ENCODE measurements around the gene PDZRN3. TPM values are rescaled to one million over a fixed set of nuclear protein-coding genes. Genes with fewer than 3 reads are reported as not detected.

The PDZRN3 gene
- total RNA-seq, 1 experiment from 2014 or later, result 0.17 TPM

DNA sequence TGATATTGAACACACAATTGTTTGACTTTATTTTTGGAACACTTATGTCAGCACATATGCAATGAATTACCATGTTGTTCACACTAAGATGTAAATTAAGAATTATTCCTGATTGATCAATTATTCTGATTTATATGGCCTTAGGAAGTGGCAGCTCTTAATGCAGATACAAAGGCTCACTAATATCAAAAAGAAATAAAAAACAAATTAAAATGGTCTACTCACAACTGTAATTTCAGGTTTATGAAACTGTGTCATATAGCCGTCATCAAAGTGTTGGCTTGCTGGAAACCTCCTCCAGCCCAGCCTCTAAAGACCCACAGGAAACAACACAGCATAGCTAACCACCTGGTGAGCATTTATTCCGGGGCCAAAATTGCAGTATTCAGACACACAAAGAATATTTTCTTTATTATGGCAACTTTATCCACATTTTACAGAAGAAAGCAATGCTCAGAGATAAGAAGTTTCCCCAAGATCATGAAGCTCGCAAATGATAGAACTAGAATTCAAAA lies 33.4 kb downstream of the PDZRN3 start:
- H3K9ac ChIP-seq (ENCODE audit: low read length), result no peak overlapping the region
- BruUV-seq (replicated peaks), result no TSS peak
- CTCF ChIA-PET, result no interaction called here
- H2AFZ ChIP-seq (ENCODE audit: low read depth, low read length, poor library complexity, severe bottlenecking), result no peak overlapping the region
- TF ChIP-seq TCF7L2 (IDR thresholded peaks at IDR 0.05; ENCODE audit: borderline replicate concordance, extremely low read depth, insufficient read depth, insufficient read length) (no peak), SP1 (IDR thresholded peaks at IDR 0.05; ENCODE audit: low read depth) (no peak)
- H3K79me2 ChIP-seq (ENCODE audit: insufficient read depth, low read length), result no peaks in the 10 kb centered on the region
- ATAC-seq, result no peak
- H3K27me3 ChIP-seq (ENCODE audit: insufficient read depth, low read length), result no peaks in the 10 kb centered on the region
- POLR2A ChIA-PET, result no interaction called here
- no peak overlapping the region for H3K4me3 ChIP-seq (replicated peaks in 1 of 2; ENCODE audit: low read depth in 1 of 2, low read length in 2 of 2)
- H3K4me2 ChIP-seq (ENCODE audit: low read length), result no peak overlapping the region
- H4K20me1 ChIP-seq (ENCODE audit: insufficient read depth), result no peaks in the 10 kb centered on the region
- no peak for DNase-seq (ENCODE audit: low read depth, low spot score)
- no peaks in the 10 kb centered on the region for H3K9me2 ChIP-seq (ENCODE audit: insufficient read depth)
- RAD21 ChIA-PET (ENCODE audit: low non-redundant PET in 1 of 2, low total read pairs in 2 of 2, uncharacterized antibody in 2 of 2, unreplicated experiment in 2 of 2), result no interaction called here
- no peaks in the 10 kb centered on the region for H3K36me3 ChIP-seq (ENCODE audit: control insufficient read depth in 1 of 2, insufficient read depth in 2 of 2, low read length in 2 of 2)
- no peaks in the 10 kb centered on the region for H3K4me1 ChIP-seq (ENCODE audit: control insufficient read depth in 1 of 2, insufficient read depth in 2 of 2, low read length in 2 of 2)
- intact Hi-C loops (cut with micrococcal nuclease), result no loop called here
- H3K9me3 ChIP-seq (ENCODE audit: control insufficient read depth in 1 of 2, insufficient read depth in 1 of 2, low read depth in 1 of 2, low read length in 2 of 2), result no peaks in the 10 kb centered on the region
- H3K27ac ChIP-seq (ENCODE audit: low read depth, low read length), result no peak overlapping the region

DNA sequence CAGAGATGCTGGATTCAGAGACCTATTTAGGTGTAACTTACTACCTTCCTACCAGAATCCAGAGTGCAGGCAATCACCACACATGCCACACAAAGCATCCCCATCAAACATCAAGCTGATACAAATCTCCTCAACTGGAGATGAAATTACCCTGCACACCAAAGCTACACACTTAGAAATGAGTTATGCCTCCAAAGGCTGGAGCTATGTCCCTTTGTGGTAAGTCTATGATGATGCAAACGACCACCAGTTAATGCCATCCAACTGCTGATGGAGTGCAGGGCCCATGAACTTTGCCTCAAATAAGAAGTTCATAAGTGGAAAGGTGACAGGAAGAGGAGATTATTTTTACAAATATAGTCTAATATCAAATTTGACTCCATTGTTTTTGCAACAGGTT lies 38.1 kb downstream of the PDZRN3 start:
- H3K4me2 ChIP-seq (ENCODE audit: low read length), result no peak overlapping the region
- no peak overlapping the region for H3K27ac ChIP-seq (ENCODE audit: low read depth, low read length)
- no peak for ATAC-seq
- intact Hi-C loops (cut with micrococcal nuclease), result no loop called here
- no peak for DNase-seq (ENCODE audit: low read depth, low spot score)
- H3K36me3 ChIP-seq (ENCODE audit: control insufficient read depth in 1 of 2, insufficient read depth in 2 of 2, low read length in 2 of 2), result no peaks in the 10 kb centered on the region
- POLR2A ChIA-PET, result no interaction called here
- H2AFZ ChIP-seq (ENCODE audit: low read depth, low read length, poor library complexity, severe bottlenecking), result no peak overlapping the region
- no peaks in the 10 kb centered on the region for H4K20me1 ChIP-seq (ENCODE audit: insufficient read depth)
- no peak for TF ChIP-seq EGR1 (IDR thresholded peaks at IDR 0.05; ENCODE audit: low read depth)
- no peak for TF ChIP-seq EZH2phosphoT487 (IDR thresholded peaks at IDR 0.05; ENCODE audit: borderline replicate concordance)
- no peak for TF ChIP-seq EZH2 (IDR thresholded peaks at IDR 0.05)
- no peak for TF ChIP-seq SIN3A (IDR thresholded peaks at IDR 0.05; ENCODE audit: low read depth)
- TF ChIP-seq CEBPB (IDR thresholded peaks at IDR 0.05; ENCODE audit: low read depth), result no peak
- no peak for TF ChIP-seq CBX3 (IDR thresholded peaks at IDR 0.05; ENCODE audit: low read depth)
- TF ChIP-seq, protein P1, sequence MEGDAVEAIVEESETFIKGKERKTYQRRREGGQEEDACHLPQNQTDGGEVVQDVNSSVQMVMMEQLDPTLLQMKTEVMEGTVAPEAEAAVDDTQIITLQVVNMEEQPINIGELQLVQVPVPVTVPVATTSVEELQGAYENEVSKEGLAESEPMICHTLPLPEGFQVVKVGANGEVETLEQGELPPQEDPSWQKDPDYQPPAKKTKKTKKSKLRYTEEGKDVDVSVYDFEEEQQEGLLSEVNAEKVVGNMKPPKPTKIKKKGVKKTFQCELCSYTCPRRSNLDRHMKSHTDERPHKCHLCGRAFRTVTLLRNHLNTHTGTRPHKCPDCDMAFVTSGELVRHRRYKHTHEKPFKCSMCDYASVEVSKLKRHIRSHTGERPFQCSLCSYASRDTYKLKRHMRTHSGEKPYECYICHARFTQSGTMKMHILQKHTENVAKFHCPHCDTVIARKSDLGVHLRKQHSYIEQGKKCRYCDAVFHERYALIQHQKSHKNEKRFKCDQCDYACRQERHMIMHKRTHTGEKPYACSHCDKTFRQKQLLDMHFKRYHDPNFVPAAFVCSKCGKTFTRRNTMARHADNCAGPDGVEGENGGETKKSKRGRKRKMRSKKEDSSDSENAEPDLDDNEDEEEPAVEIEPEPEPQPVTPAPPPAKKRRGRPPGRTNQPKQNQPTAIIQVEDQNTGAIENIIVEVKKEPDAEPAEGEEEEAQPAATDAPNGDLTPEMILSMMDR (IDR thresholded peaks at IDR 0.05 in 2 of 3, conservative IDR thresholded peaks at IDR 0.05 in 1 of 3; ENCODE audit: borderline replicate concordance in 1 of 3, insufficient read depth in 1 of 3, low read depth in 2 of 3, low read length in 2 of 3), result no peak
- no peak for TF ChIP-seq SP1 (IDR thresholded peaks at IDR 0.05; ENCODE audit: low read depth)
- TF ChIP-seq, protein P2, sequence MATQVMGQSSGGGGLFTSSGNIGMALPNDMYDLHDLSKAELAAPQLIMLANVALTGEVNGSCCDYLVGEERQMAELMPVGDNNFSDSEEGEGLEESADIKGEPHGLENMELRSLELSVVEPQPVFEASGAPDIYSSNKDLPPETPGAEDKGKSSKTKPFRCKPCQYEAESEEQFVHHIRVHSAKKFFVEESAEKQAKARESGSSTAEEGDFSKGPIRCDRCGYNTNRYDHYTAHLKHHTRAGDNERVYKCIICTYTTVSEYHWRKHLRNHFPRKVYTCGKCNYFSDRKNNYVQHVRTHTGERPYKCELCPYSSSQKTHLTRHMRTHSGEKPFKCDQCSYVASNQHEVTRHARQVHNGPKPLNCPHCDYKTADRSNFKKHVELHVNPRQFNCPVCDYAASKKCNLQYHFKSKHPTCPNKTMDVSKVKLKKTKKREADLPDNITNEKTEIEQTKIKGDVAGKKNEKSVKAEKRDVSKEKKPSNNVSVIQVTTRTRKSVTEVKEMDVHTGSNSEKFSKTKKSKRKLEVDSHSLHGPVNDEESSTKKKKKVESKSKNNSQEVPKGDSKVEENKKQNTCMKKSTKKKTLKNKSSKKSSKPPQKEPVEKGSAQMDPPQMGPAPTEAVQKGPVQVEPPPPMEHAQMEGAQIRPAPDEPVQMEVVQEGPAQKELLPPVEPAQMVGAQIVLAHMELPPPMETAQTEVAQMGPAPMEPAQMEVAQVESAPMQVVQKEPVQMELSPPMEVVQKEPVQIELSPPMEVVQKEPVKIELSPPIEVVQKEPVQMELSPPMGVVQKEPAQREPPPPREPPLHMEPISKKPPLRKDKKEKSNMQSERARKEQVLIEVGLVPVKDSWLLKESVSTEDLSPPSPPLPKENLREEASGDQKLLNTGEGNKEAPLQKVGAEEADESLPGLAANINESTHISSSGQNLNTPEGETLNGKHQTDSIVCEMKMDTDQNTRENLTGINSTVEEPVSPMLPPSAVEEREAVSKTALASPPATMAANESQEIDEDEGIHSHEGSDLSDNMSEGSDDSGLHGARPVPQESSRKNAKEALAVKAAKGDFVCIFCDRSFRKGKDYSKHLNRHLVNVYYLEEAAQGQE (IDR thresholded peaks at IDR 0.05; ENCODE audit: low read depth), result no peak
- no peak for TF ChIP-seq POLR2AphosphoS5 (IDR thresholded peaks at IDR 0.05; ENCODE audit: low read depth, low read length)
- TF ChIP-seq ZFX (IDR thresholded peaks at IDR 0.05), result no peak
- TF ChIP-seq YY1 (IDR thresholded peaks at IDR 0.05; ENCODE audit: extremely low read depth, insufficient replicate concordance, low read depth, low read length), result no peak
- no peak for TF ChIP-seq POLR2A (IDR thresholded peaks at IDR 0.05; ENCODE audit: borderline replicate concordance, extremely low read depth, insufficient read depth, insufficient read length)
- TF ChIP-seq ZNF274 (IDR thresholded peaks at IDR 0.05; ENCODE audit: low read depth, low read length), result no peak
- no peak for TF ChIP-seq RAD21 (IDR thresholded peaks at IDR 0.05; ENCODE audit: low read depth)
- H3K9ac ChIP-seq (ENCODE audit: low read length), result no peak overlapping the region
- H3K9me2 ChIP-seq (ENCODE audit: insufficient read depth), result no peaks in the 10 kb centered on the region
- CTCF ChIA-PET, result no interaction called here
- H3K79me2 ChIP-seq (ENCODE audit: insufficient read depth, low read length), result no peaks in the 10 kb centered on the region
- BruUV-seq (replicated peaks), result no TSS peak
- no peak overlapping the region for H3K4me3 ChIP-seq (replicated peaks in 1 of 2; ENCODE audit: low read depth in 1 of 2, low read length in 2 of 2)
- H3K9me3 ChIP-seq (ENCODE audit: control insufficient read depth in 1 of 2, insufficient read depth in 1 of 2, low read depth in 1 of 2, low read length in 2 of 2), result no peaks in the 10 kb centered on the region
- no peaks in the 10 kb centered on the region for H3K27me3 ChIP-seq (ENCODE audit: insufficient read depth, low read length)
- RAD21 ChIA-PET (ENCODE audit: low non-redundant PET in 1 of 2, low total read pairs in 2 of 2, uncharacterized antibody in 2 of 2, unreplicated experiment in 2 of 2), result no interaction called here
- no peaks in the 10 kb centered on the region for H3K4me1 ChIP-seq (ENCODE audit: control insufficient read depth in 1 of 2, insufficient read depth in 2 of 2, low read length in 2 of 2)

All from HCT116 (cell line).